ELR (cell line): ENCODE results near the gene SLC10A3.

Experiments used
- DNase-seq: peaks from one replicate; pipeline ENCODE4 v3.0.0-alpha.2; 2015; ENCODE audit warnings: low read depth

Gene SLC10A3

GRCh38 chrX:154463611-154464220 lies 26.7 kb downstream of the SLC10A3 start:
- DNase-seq: no peak

GRCh38 chrX:154462396-154462795 lies 28.0 kb downstream of the SLC10A3 start:
- DNase-seq: no peak

GRCh38 chrX:154460326-154460725 lies 30.1 kb downstream of the SLC10A3 start:
- DNase-seq: no peak

- DNase-seq: no peak
These were observed 30.6 kb downstream of the SLC10A3 start for GRCh38 chrX:154459832-154460231.

- DNase-seq: peak; percentile 34
These were observed 31.3 kb downstream of the SLC10A3 start for GRCh38 chrX:154458954-154459778.

- peak; percentile 48 for DNase-seq
These were observed 32.1 kb downstream of the SLC10A3 start, which contains the start of gene PLXNA3 for GRCh38 chrX:154458116-154458953. PLXNA3 (plus strand) TSS chrX:154458281; CDS start chrX:154460184, 1,903 bp downstream.

GRCh38 chrX:154457491-154458115 lies 32.8 kb downstream of the SLC10A3 start:
- DNase-seq: peak; percentile 43

GRCh38 chrX:154452823-154453222 lies 37.6 kb downstream of the SLC10A3 start:
- no peak for DNase-seq

GRCh38 chrX:154450312-154450711 lies 40.1 kb downstream of the SLC10A3 start:
- no peak for DNase-seq

GRCh38 chrX:154449618-154450017 lies 40.8 kb downstream of the SLC10A3 start:
- no peak for DNase-seq

GRCh38 chrX:154448484-154448883 lies 41.9 kb downstream of the SLC10A3 start:
- no peak for DNase-seq

- no peak for DNase-seq
These were observed 44.0 kb downstream of the SLC10A3 start for GRCh38 chrX:154446430-154446829.

- DNase-seq: no peak
These were observed 44.7 kb downstream of the SLC10A3 start for GRCh38 chrX:154445776-154446175.

GRCh38 chrX:154444755-154445246 lies 45.6 kb downstream of the SLC10A3 start:
- DNase-seq: no peak

- peak; percentile 73 for DNase-seq
These were observed 46.3 kb downstream of the SLC10A3 start, which contains the start of gene FAM50A for GRCh38 chrX:154443992-154444754. FAM50A (plus strand) TSS chrX:154444141; CDS start chrX:154444236, 95 bp downstream.

GRCh38 chrX:154443479-154443910 lies 46.9 kb downstream of the SLC10A3 start:
- DNase-seq: peak; percentile 30

- DNase-seq: no peak
These were observed 48.3 kb downstream of the SLC10A3 start for GRCh38 chrX:154441984-154442707.

GRCh38 chrX:154441564-154441963 lies 48.9 kb downstream of the SLC10A3 start:
- DNase-seq: no peak

GRCh38 chrX:154440623-154441357 lies 49.6 kb downstream of the SLC10A3 start:
- DNase-seq: no peak
